Vagina (tissue), 2 donors: ENCODE measurements around the gene MSX2. TPM values are rescaled to one million over a fixed set of nuclear protein-coding genes. Genes with fewer than 3 reads are reported as not detected.

Source experiments
- DNase-seq, 2 donors: peaks; one replicate each; pipeline ENCODE4 v3.0.0-alpha.2; 2017; ENCODE audit errors: extremely low spot score in 2 of 2
- H3K27ac ChIP-seq: fragments of 200-600 bp; sonication (generic); one replicate; pipeline ENCODE4 v1.5.1; 2019
- H3K27me3 ChIP-seq: fragments of 200-600 bp; sonication (generic); one replicate; pipeline ENCODE4 v1.5.1; 2019
- H3K36me3 ChIP-seq, 2 donors: fragments of 200-600 bp; sonication (generic); one replicate each; pipeline ENCODE4 v1.5.1; 2017 to 2019
- H3K4me1 ChIP-seq: fragments of 200-600 bp; sonication (generic); one replicate; pipeline ENCODE4 v1.5.1; 2019
- H3K4me3 ChIP-seq, 2 donors: fragments of 200-600 bp; sonication (generic); 1 replicate in 1 of 2; 2 replicates in 1 of 2; pipeline ENCODE4 v1.5.1; 2016 to 2019
- H3K9me3 ChIP-seq: fragments of 200-600 bp; sonication (generic); one replicate; pipeline ENCODE4 v1.5.1; 2019
- CTCF ChIP-seq, 3 experiments: fragments of 450-650 bp in 2 of 3; fragments of 200-600 bp in 1 of 3; sonication (generic) in 1 of 3; IDR thresholded peaks; one replicate each; pipeline ENCODE4 v1.5.1; 2017 to 2019; ENCODE audit warnings: antibody characterized with exemption in 3 of 3, mild to moderate bottlenecking in 2 of 3, moderate library complexity in 2 of 3
- POLR2A ChIP-seq, 2 donors: fragments of 450-650 bp; IDR thresholded peaks; one replicate each; pipeline ENCODE4 v1.6.1; 2017; ENCODE audit warnings: antibody characterized with exemption in 2 of 2, mild to moderate bottlenecking in 2 of 2, moderate library complexity in 2 of 2
- POLR2AphosphoS5 ChIP-seq, 2 donors: sonication (generic); formaldehyde crosslinking; IDR thresholded peaks; one replicate each; pipeline ENCODE4 v1.9.0; 2017; ENCODE audit warnings: antibody characterized with exemption in 2 of 2, mild to moderate bottlenecking in 2 of 2, low read depth in 1 of 2; ENCODE audit not compliant: insufficient read depth in 1 of 2
- intact Hi-C: fragments of 100-400 bp; cut with DNase I; formaldehyde crosslinking; loops from one replicate; pipeline ENCODE4 v1.15.1; 2023
- total RNA-seq: library from RNA; depleted of rRNA; stranded (reverse); fragments of >200 nt; gene quantifications from one replicate; pipeline ENCODE4 v1.2.3, GENCODE V29; 2016

The MSX2 gene
- total RNA-seq, 1 donor from 2014 or later: 1.2 TPM

DNA sequence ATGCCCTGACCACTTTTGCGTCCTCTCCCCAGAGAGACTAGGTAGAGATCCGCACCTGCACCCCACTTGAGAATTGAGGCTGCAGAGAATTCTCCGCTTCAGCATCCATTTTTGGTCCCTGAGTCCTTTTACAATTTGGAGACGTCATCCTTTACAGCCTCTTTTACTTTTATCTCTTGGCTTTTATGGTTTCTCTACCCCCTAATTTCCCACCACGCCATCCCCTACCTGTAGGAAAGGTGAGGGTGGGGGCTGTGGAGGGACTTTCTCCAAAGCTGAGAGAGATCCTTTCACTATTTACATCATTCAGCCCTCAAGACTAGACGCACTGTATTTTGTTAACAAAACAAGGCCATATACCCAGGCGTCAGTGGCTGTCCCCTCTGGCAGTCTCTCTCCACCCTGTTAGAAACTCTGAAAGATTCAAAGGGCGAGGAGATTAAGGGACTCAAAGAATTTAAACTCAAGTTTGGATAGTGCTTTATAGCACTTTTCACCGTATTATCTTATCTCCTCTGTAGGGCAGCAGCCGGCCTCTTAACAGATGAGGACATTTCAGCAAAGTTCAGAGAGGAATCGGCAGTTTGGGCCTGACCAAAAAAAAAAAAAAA, 1.7 kb downstream of the MSX2 start:
- no peak for TF ChIP-seq CTCF (IDR thresholded peaks at IDR 0.05)
- DNase-seq: no peak
- intact Hi-C loops: no loop called here
- Histone ChIP-seq H3K36me3 (no peaks in the 10 kb centered on the region), H3K4me1 (peaks cover 19% of the 10 kb centered on the region), H3K27ac (no peak overlapping the region), H3K27me3 (no peaks in the 10 kb centered on the region), H3K4me3 (peak overlapping the region; percentile 54 to 66), H3K9me3 (no peaks in the 10 kb centered on the region)

DNA sequence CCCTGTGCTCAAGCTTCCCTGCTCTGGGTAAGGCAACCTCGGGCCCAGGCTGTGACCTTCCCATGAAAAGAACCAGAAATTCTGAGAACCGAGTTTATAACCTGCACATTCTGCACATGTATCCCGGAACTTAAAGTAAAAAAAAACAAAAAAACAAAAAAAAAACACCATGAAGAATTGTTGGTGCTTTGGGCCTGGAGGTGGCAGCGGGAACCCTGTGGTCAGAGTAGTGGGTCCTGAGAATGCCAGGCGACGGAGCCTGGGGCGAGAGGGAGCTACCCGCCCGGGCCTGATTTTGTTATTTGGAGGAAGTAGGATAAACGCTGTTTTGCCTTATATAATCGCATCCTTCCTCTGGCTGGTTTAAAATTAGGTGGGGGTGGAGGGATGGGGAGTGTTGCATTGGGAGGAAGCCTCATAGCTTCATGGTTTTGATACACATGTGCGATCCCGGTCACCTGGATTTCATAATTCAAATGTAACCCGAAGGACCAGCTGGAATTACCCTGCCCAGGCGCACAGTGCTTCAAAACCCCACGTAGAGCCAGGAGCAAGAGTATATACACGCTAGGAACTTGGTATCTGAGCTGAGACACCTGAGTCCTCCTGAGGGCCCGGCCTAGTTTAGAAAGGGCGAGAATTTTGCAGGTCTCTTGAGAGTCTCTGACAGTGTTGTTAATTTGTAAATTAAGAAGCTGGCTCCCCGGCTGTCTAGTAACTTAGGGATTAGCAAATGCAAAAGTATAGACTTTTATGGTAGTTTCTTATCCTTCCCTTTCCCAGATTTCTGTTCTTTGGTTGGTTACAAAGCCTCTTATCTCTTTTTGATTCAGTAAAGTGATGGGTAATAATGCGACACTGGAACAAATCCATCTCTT, 2.8 kb downstream of the MSX2 start:
- Histone ChIP-seq H3K4me3 (no peak overlapping the region), H3K27me3 (no peaks in the 10 kb centered on the region), H3K36me3 (no peaks in the 10 kb centered on the region), H3K9me3 (no peaks in the 10 kb centered on the region), H3K27ac (no peak overlapping the region), H3K4me1 (peaks cover 19% of the 10 kb centered on the region)
- DNase-seq: no peak
- intact Hi-C loops: no loop called here
- TF ChIP-seq CTCF (IDR thresholded peaks at IDR 0.05) (no peak), POLR2A (IDR thresholded peaks at IDR 0.05) (no peak), POLR2AphosphoS5 (IDR thresholded peaks at IDR 0.05; ENCODE audit: insufficient read depth in 1 of 2, low read depth in 1 of 2) (no peak)

DNA sequence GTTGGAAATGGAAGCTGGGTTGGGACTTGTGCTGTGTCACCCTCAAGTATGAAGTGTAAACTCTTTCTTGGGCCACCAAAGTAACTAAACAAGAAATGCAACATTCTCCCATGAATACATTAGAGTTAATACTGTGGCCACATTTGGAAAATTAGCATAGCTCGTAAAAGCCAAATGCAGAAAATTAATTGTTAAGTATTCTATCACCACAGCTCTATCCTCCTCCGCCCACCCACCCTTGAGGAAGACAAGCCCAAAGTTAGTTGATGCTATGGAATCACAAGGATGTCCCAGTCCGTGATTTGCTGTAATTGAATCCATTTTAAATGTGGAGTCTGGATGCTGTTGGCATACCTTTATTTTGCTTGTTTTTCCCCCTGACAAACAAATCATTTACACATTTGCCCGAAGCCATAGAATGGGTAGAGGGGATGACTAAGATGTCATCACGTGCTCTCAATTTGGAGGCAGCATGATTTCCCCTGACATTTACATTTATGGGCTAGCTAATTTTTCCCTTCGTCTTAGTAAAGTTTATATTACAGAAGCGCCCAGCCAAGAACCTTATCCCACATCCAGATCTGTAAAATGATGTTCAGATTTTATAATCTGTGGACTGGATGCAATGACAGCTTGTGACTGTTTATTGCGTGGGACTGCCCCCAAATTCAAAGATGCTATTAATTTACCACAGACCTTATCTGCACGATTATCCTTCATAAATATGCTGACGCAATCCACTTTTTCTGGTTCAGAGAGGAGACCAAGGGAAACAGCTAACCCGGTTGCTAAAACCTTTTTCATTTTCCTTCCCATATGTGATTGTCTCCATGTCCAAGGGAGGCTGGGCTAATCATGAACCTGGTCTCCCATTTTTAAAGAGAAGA, 3.7 kb downstream of the MSX2 start:
- no peaks in the 10 kb centered on the region for H3K27me3 ChIP-seq
- no peak for TF ChIP-seq POLR2AphosphoS5 (IDR thresholded peaks at IDR 0.05; ENCODE audit: insufficient read depth in 1 of 2, low read depth in 1 of 2)
- no peak for DNase-seq

DNA sequence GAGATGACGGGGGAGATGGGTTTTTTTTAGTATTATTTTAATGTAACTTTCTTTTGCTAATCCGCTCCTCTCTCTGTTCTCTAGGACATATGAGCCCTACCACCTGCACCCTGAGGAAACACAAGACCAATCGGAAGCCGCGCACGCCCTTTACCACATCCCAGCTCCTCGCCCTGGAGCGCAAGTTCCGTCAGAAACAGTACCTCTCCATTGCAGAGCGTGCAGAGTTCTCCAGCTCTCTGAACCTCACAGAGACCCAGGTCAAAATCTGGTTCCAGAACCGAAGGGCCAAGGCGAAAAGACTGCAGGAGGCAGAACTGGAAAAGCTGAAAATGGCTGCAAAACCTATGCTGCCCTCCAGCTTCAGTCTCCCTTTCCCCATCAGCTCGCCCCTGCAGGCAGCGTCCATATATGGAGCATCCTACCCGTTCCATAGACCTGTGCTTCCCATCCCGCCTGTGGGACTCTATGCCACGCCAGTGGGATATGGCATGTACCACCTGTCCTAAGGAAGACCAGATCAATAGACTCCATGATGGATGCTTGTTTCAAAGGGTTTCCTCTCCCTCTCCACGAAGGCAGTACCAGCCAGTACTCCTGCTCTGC, 4.8 kb downstream of the MSX2 start:
- H3K4me3 ChIP-seq: no peak overlapping the region
- H3K4me1 ChIP-seq: peaks cover 13% of the 10 kb centered on the region
- H3K27ac ChIP-seq: no peak overlapping the region
- intact Hi-C loops: no loop called here
- no peak for DNase-seq
- no peaks in the 10 kb centered on the region for H3K27me3 ChIP-seq
- TF ChIP-seq CTCF (IDR thresholded peaks at IDR 0.05) (no peak), POLR2AphosphoS5 (IDR thresholded peaks at IDR 0.05; ENCODE audit: insufficient read depth in 1 of 2, low read depth in 1 of 2) (no peak), POLR2A (IDR thresholded peaks at IDR 0.05) (no peak)
- H3K9me3 ChIP-seq: no peaks in the 10 kb centered on the region
- no peaks in the 10 kb centered on the region for H3K36me3 ChIP-seq

More for the DNA sequence above, 3.7 kb downstream of the MSX2 start:
- Histone ChIP-seq H3K9me3 (no peaks in the 10 kb centered on the region), H3K4me1 (peaks cover 19% of the 10 kb centered on the region), H3K4me3 (no peak overlapping the region), H3K27ac (no peak overlapping the region), H3K36me3 (no peaks in the 10 kb centered on the region)
- intact Hi-C loops: no loop called here
